ENCODE data around the gene ZRANB3.

- no peak for TF ChIP-seq RELA (CRISPR knock-in tag; IDR thresholded peaks at IDR 0.05; ENCODE audit: borderline replicate concordance)
- no peak for TF ChIP-seq CTCF (IDR thresholded peaks at IDR 0.05)
- no peak for TF ChIP-seq MAX (CRISPR knock-in tag; IDR thresholded peaks at IDR 0.05)
- TF ChIP-seq ZNF416 (CRISPR knock-in tag; IDR thresholded peaks at IDR 0.05), result no peak
These were observed 292.4 kb downstream of the ZRANB3 start for GRCh38 chr2:135238651-135239050.
